Left ventricle myocardium inferior (tissue), 1 donor: ENCODE measurements around the gene KRTAP10-5. TPM values are rescaled to one million over a fixed set of nuclear protein-coding genes. Genes with fewer than 3 reads are reported as not detected.

Source experiments
- DNase-seq: peaks from one replicate; pipeline ENCODE4 v3.0.0-alpha.2; 2020
- H3K27ac ChIP-seq: fragments of 200-600 bp; replicated peaks from 2 replicates; pipeline ENCODE4 v1.8.0; 2021
- H3K27me3 ChIP-seq: fragments of 200-600 bp; 2 replicates; pipeline ENCODE4 v1.8.0; 2021; ENCODE audit warnings: low read depth
- H3K36me3 ChIP-seq: fragments of 200-600 bp; 2 replicates; pipeline ENCODE4 v1.8.0; 2021
- H3K4me1 ChIP-seq: fragments of 200-600 bp; 2 replicates; pipeline ENCODE4 v1.8.0; 2021
- H3K4me3 ChIP-seq: fragments of 200-600 bp; 2 replicates; pipeline ENCODE4 v1.8.0; 2021; ENCODE audit warnings: mild to moderate bottlenecking, moderate library complexity
- H3K9me3 ChIP-seq: fragments of 200-600 bp; replicated peaks from 2 replicates; pipeline ENCODE4 v1.8.0; 2021
- intact Hi-C: fragments of 100-400 bp; cut with micrococcal nuclease; formaldehyde crosslinking; loops from one replicate; pipeline ENCODE4 v1.11.0; 2022
- total RNA-seq: library from RNA; stranded (reverse); fragmentation: NEBNext Ultra II Directional; extraction: Animal tissue kit (Norgen Biotek cat#: 25700); gene quantifications from one replicate; pipeline ENCODE4 v1.2.1, GENCODE V29; 2021
- TF ChIP-seq, protein P1 (sequence below): fragments of 200-600 bp; IDR thresholded peaks from 2 replicates; pipeline ENCODE4 v1.8.0; 2021; ENCODE audit warnings: antibody characterized with exemption, mild to moderate bottlenecking, borderline replicate concordance
- donor health status: DM: no; HTN: yes; CAD: no; lungs with severe emphysema.

KRTAP10-5 gene
- total RNA-seq, 1 donor from 2014 or later: not detected

DNA sequence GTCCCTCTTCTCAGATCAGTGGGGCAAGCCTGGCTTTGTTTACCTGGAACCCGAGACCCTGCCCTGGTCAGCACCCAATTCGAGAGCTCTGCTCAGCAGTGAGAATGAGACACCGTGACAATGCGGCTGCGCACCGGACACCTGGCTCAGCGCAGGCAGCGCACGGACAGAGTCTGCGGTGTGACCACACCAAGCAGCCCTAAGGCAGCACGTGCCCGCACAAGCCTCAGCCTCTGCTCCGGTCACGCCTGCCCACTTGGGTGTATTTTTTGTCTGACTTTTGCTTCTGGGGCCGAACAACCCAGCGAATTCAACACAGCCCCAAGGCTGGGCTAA lies 36.2 kb upstream of the KRTAP10-5 start:
- H3K4me1 ChIP-seq: no peaks in the 10 kb centered on the region
- H3K36me3 ChIP-seq: no peaks in the 10 kb centered on the region
- TF ChIP-seq, protein P1, sequence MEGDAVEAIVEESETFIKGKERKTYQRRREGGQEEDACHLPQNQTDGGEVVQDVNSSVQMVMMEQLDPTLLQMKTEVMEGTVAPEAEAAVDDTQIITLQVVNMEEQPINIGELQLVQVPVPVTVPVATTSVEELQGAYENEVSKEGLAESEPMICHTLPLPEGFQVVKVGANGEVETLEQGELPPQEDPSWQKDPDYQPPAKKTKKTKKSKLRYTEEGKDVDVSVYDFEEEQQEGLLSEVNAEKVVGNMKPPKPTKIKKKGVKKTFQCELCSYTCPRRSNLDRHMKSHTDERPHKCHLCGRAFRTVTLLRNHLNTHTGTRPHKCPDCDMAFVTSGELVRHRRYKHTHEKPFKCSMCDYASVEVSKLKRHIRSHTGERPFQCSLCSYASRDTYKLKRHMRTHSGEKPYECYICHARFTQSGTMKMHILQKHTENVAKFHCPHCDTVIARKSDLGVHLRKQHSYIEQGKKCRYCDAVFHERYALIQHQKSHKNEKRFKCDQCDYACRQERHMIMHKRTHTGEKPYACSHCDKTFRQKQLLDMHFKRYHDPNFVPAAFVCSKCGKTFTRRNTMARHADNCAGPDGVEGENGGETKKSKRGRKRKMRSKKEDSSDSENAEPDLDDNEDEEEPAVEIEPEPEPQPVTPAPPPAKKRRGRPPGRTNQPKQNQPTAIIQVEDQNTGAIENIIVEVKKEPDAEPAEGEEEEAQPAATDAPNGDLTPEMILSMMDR: no peak
- peaks cover 35% of the 10 kb centered on the region for H3K27me3 ChIP-seq
- H3K9me3 ChIP-seq: peaks cover 10% of the 10 kb centered on the region
- intact Hi-C loops: no loop called here
- no peak overlapping the region for H3K4me3 ChIP-seq
- no peak for DNase-seq
- H3K27ac ChIP-seq: no peak overlapping the region

GRCh38 chr21:44615911-44616590 lies 35.6 kb upstream of the KRTAP10-5 start:
- Histone ChIP-seq H3K27ac (no peak overlapping the region), H3K9me3 (peaks cover 15% of the 10 kb centered on the region), H3K4me1 (no peaks in the 10 kb centered on the region), H3K27me3 (peaks cover 35% of the 10 kb centered on the region), H3K4me3 (no peak overlapping the region), H3K36me3 (no peaks in the 10 kb centered on the region)
- DNase-seq: no peak
- TF ChIP-seq, protein P1: no peak
- intact Hi-C loops: no loop called here

DNA sequence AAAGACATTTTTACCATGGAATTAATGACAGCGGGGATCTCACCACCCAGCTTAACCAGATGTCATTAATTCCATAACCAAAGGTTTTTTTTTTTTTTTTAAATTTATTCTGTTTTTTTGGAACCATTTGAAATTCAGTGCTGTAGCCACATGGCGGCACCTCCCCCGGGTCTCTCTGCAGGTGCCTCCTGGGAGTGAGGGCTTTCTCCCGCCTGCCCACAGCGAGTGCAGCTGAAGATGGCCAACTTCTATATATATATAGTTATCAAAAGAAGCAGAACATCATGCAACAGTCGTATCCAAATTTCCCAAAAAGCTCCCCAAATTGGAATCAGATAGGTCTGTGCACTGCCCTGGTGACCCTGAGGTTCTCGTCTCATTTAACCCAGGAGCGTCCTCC lies 35.1 kb upstream of the KRTAP10-5 start:
- Histone ChIP-seq H3K27ac (no peak overlapping the region), H3K4me1 (no peaks in the 10 kb centered on the region), H3K36me3 (no peaks in the 10 kb centered on the region), H3K4me3 (no peak overlapping the region), H3K27me3 (peaks cover 35% of the 10 kb centered on the region), H3K9me3 (peaks cover 21% of the 10 kb centered on the region)
- intact Hi-C loops: no loop called here
- TF ChIP-seq, protein P1: no peak
- DNase-seq: no peak

GRCh38 chr21:44614961-44615391 lies 34.6 kb upstream of the KRTAP10-5 start:
- H3K4me3 ChIP-seq: no peak overlapping the region
- peaks cover 25% of the 10 kb centered on the region for H3K9me3 ChIP-seq
- peaks cover 35% of the 10 kb centered on the region for H3K27me3 ChIP-seq
- DNase-seq: no peak
- no peaks in the 10 kb centered on the region for H3K4me1 ChIP-seq
- intact Hi-C loops: no loop called here
- TF ChIP-seq, protein P1: no peak
- H3K36me3 ChIP-seq: no peaks in the 10 kb centered on the region
- no peak overlapping the region for H3K27ac ChIP-seq

GRCh38 chr21:44614161-44614631 lies 33.8 kb upstream of the KRTAP10-5 start:
- intact Hi-C loops: no loop called here
- H3K27me3 ChIP-seq: peaks cover 35% of the 10 kb centered on the region
- no peak for DNase-seq
- no peak overlapping the region for H3K4me3 ChIP-seq
- no peak overlapping the region for H3K27ac ChIP-seq
- peaks cover 28% of the 10 kb centered on the region for H3K9me3 ChIP-seq
- TF ChIP-seq, protein P1: no peak
- H3K36me3 ChIP-seq: no peaks in the 10 kb centered on the region
- H3K4me1 ChIP-seq: no peaks in the 10 kb centered on the region
